Activated effector memory CD4-positive, alpha-beta T cell treated with Interleukin-2 at 50 U/mL for 16 hours (primary cell): ENCODE measurements around the gene APOB.
A peak's percentile ranks its signal among the peaks of the same experiment; 100 is the strongest.

Experiments used
- DNase-seq: peaks from one replicate; pipeline ENCODE4 v3.0.0-alpha.2; 2020

The APOB gene

DNA sequence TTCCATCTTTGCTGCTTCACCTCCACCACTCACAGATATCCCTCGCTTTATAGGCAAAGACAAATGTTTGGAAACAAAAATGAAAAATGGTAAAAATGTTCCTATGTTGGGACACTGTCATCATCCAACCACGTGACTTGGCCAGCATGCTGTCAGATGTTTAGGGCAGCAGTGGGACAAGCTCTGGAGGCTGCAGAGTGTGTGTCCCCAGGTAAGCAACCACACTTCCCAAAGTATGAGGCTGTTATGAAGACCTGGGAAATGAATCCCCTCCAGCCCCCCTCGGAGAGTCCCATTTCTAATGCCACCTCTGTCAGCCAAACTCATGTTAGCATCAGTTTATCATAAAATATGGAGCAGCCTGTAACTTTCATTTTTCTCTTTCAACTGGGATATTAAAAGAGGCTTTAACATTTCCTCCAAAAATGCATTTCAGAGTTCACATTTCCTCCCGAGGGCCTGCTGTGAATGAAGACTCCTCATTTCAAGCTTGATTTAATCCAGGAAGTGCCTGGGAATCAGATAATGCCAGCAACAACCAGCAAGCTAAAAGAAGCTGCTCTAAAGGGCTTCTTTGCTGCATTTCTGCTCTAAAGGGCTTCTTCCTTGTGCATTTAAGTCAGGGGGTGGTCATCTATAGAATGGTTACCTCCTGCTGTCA lies 66.2 kb downstream of the APOB start:
- no peak for DNase-seq

DNA sequence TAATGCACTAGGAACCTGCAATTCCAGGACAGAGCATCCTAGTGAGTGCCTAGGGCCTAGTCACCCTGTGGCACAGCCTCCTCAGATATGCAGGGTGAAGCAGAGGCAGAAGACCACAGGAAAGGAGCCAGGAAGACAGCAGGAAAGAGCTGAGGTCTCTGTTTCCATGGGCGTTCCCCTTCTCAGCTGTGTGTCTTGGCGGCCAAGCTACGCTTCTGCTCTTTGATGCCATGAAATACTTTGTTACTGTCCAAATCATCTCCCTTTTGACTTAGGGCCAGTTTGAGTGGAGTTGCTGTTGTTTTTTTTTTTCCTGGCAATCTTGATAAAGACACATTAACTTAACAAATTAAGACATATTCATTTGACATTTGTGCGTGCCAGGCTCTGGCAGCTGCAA lies 67.3 kb downstream of the APOB start:
- no peak for DNase-seq

DNA sequence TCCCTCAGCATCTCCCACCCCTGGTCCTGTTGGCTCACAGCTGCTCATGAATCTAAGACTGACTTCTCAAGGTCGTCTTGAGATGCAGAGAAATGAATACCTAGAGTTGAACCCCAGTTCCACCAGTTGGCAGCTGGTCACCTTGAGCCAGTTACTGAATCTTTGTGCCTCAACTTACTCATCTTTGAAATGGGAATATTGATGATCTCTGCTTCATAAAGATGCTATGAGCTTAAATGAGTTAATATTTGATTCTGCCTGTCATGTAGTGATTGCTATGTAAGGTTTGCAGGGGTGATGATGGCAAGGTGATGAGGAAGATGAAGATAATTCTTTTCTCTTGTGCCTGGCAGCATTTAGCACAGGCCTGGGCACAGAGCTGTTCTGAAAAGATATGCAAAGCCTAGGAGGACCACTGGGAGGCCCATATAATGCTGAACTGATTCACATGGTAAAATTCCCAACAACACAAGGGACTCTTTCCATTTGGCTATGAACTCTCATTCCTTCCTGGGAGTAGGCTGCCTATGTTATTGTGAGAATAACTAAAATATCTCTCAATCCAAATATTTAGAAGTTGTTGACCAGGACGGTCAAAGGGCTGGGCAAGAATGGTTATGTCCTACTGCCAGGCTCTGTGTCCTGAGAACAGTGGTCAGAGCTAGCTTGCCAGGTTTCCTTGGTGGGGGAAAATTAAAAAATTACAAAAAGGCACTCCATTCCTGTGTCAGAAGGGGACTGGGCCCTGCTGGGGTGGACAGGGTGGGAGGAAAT lies 70.9 kb downstream of the APOB start:
- DNase-seq, result no peak

DNA sequence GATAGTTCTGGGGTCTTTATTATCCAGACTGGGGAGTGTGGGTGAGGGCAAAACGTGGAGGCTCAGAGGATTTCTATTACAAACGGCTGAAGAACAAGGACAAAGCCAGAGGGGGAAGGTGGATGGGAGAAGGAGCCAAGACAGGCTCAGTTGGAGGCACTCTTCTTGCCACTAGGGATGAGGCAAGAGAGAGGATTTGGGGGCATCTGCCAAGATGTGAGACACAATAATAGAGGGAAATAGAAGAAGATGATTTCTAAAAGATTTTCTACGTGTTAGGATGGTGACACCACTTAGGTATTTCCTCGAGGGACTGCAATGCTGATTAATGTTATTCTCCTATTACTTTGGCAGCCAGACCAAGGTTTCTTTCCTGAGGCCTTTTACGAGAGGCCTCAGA lies 71.8 kb downstream of the APOB start:
- DNase-seq, result no peak

DNA sequence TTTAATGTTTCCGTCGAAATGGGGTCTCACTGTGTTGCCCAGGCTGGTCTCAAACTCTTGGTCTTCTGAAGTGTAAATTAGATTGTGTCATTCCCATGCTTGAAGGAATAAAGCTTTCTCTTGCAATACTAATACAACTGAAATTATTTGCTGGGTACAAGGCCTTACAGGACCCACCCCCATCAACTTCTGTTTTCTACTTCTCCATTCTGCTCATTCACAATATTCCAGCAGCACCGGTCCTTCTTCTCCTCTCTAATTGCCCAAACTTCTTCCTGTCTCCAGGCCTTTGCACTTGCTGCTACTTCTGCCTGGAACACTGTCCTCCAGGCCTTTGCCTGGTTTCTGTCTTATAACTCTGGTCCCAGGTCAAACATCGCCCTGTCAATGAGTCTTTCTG lies 73.8 kb downstream of the APOB start:
- DNase-seq, result no peak

DNA sequence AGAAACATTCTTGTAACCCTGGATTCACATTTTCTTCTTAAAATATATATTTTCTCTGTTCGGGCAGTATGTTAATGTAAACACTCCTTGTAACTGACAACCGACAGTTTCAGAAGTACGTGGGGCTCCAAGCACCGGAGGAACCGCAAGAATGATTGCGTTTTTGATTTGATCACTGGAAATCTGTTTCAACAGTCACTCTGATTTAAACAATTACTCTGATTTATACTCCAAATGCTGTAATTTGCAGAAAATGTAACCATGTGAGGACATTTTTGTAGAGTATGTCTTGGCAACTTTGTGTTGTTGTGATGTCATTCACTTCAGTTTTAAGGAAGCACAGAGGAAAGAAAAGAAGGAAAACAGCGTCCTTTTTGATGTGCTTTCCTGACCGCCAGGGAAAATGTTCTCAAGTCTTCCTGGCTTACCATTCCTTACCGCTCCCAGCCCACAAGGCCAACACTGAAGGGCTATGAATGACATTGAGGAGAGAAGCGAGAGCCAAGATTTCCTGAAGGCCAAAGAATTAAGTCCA lies 77.7 kb downstream of the APOB start:
- DNase-seq, result no peak

DNA sequence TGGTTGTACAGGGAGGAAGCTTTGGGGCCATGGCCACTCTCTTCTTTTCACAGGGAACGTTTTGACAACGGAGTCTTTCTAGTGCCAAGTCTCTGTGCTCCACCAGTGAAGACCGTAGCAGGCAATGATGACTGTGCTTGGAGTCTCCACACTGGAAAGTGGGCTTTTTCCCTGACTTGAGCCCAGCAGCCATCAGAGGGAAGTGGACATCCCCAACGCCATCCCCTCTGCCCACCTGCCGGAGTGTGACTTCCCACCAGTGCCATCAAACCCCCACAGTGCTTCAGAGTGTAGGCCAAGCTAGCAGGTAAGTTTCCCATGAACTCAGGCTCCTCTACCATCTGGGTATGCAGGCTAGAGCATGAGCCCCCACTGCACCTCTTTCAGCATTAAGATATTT lies 78.7 kb downstream of the APOB start:
- DNase-seq, result no peak

DNA sequence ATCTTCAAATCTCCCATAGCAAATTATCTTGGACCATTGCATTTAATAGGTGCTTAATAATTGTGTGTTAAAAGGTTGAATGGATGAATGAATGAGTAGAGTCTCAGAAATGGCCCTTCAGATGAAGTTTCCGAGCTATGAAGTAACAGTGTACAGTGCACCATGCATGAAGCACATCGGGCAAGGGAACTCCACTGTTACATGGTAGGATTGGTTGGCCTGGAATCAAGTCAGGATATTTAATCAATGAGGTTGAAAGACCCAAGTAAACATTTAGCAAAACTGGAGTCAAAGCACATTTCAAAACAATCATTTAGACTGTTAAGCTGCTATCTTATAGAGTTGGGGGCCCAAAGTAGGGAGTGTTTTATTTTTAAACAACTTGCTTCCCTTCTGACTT lies 80.0 kb downstream of the APOB start:
- DNase-seq, result no peak

DNA sequence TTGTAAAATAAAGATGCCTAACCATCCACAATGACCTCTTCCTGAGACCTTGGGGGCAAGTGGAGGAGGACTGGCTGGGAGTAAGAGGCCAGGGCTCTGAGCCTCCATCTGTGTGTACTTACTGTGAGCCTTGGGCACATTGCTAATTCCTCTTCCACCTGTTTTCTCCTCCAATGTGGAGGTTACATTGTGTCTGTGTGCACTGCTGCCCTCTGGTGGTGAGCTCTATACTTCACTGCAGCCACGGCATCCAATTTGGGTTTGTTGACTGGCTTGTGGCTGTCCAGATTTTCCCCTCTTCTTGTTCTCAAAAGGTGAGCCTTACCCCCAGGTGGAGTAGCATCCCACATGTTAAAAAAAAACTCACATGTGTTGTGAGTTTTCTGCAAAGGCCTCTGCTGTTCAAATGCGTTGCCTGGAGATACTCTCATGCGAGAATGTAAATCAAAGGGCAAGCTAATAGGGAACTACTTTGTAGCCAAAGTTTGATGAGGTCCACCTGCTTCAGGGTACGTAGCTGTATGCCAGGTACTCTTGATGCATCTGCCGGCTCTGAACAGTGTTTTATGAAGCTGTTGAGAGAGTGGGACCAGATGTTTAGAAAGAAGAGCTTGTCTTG lies 80.8 kb downstream of the APOB start:
- peak; percentile 45 for DNase-seq

DNA sequence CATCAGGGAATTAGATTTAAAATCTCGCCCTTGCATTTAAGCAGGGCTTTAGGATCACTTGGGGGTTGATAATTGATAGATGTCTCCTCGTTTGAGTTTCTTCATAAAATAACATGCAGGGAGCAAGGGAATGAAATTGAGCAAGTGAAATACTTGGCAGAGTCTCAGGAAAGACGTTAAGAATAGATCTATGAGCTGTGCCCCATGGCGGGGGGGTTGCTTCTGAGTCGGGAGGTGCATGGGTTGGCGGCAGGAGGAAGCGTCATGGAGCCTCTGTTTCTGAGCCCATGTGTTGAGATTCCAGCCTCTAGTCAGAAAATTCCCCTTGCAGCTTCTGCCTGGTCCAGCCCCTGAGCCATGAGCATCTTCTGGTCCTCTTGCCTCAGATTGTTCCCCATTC lies 82.0 kb downstream of the APOB start:
- DNase-seq, result no peak

DNA sequence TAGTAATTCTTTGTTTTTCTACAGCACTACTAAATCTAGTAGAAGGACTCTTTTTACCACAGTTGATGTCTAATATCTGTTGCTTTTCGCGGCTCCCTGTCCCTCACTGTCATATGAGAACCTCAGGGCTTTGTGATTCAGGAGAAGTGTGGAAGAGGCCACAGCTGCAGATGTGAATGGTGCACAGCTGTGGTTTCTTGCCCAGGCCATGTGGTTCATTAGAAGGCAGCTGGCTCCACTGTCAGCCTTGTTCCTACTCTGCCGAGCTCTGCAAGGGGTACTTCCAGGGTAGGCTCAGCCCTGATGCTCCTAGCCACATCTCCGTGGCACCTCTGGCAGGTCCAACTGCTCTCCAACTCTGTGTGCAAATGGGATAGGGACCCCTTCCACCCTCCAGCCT lies 83.9 kb downstream of the APOB start:
- DNase-seq, result no peak

DNA sequence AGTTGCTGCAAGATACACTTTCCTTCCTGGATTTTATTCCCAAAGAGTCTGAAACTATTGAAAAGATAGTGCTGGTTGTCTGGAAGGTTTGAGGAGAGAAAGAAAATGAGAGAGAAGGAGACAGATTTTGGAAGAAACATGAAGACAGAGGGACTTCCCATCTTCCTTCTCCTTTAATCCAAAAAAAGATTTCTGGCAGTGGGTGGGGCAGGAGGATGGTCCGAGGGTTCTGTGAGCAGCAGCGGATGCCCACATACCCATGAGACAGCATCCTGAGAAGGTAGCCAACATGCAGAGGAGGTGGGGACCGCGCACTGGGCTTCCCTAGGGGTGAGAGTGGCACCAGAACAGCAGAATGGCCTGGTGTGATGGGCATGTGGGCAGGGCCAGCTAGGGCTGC lies 84.6 kb downstream of the APOB start:
- DNase-seq, result no peak

DNA sequence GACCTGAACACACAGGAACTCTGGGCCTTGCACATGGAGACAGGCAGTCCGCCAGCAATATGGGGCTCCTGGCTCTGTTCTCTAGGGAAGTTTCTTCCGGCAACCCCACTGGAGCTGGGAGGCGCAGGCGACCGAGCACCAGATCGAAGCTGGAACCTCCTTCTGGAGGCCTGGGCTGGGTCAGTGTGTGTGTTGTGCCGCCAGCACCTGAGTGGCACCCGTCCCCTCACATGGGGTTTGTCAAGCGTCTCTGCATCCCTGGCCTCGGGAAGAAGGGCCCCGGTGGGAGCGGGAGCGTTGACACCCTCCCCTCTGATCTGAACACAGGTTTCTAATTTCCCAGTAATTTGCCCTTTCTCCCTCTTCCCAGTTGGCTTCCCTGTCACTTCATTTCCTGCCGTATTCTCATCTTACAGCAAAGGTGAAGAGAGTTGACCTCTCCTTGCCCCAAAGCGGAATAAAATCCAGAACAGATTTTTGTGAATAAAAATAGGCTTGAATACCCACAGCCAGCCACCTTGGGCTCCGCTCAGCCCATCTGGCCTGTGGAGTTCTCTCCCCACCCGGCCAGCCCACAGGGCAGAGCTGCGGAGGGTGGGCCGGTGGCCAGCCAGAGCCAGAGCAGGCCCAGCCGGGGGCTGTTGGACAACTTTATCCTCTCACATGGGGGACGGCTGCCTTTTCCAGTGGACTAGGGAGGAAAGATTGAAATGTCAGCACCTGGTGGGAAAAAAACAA lies 85.9 kb downstream of the APOB start:
- no peak for DNase-seq

DNA sequence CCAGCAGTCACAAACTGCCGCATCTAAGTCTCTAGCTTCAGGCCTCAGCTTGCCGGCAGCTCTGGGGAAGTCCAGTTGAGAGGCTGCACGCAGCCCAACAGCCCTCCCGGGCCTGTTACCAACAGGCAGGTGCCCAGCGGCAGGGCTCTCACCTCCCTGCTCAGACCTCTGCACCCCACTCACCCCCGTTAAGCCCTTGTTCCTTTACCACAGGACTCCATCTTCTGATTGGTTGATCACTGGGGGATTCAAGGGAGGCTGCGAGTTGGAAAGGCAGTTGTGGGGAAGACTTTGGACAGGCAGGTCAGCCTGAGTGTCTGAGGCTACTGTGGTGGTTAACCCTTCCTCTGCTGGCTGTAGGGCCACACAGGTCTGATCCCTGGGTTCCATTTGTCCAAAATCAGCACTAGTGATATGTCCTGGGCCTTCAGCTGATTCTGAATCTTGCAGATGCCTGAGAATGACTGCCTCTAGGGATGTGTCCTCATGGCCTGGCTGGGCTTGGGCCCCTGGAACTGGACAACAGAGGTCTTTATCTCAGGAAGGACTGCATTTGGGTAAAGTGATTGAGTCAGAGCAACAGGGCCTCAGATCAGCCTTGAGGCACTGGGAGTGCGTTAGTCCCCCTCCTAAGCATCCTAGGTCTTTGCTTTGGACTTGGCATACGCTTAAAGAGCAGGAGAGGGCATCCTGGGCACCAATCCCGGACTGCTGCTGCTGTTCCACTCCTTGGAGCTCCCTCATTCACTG lies 88.4 kb downstream of the APOB start:
- no peak for DNase-seq

DNA sequence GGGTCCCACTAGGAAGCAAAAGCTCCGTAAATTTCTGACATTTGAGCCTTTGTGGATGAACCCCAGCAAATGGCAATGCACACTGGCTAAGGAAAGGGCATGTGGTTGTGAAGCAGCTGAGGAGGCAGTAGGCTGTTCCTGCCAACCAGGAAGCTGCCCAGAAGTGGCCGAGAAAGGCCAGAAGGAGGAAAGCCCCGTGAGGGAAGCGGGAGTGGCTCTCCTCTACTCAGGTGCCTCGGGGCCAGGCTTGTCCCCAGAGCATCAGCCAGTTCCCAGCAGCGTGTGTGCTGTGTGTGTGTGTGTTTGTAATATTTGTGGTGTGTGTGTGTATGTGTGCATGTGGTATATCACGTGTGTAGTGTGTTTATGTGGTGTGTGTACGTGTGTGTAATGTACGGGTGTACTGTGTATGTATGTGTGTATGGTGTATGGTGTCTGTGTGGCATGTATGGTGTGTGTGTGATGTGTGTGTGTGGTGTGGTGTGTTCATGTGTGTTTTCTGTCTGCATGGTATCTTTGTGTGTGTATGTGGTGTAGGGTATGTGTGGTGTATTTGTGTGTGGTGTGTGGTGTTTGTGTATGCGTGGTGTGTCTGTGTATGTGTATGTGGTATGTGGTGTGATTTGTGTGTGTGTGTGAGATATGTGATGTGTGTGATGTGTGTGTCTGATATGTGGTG lies 90.6 kb downstream of the APOB start:
- no peak for DNase-seq
